Measurements from ENCODE around the gene ABAT.

The ABAT gene

GRCh38 chr16:8717892-8718415 is 43.5 kb downstream of the ABAT start:
- no peak for DNase-seq (ENCODE audit: low read depth, low spot score)

GRCh38 chr16:8718851-8719680 is 44.6 kb downstream of the ABAT start:
- DNase-seq (ENCODE audit: low read depth, low spot score), result no peak

GRCh38 chr16:8720080-8720966 is 45.9 kb downstream of the ABAT start:
- DNase-seq (ENCODE audit: low read depth, low spot score), result no peak

- no peak for DNase-seq (ENCODE audit: low read depth, low spot score)
Observed at GRCh38 chr16:8720967-8721308, 46.5 kb downstream of the ABAT start.

GRCh38 chr16:8721336-8722024 is 47.1 kb downstream of the ABAT start:
- no peak for DNase-seq (ENCODE audit: low read depth, low spot score)

- no peak for DNase-seq (ENCODE audit: low read depth, low spot score)
Observed at GRCh38 chr16:8722025-8722348, 47.6 kb downstream of the ABAT start.

GRCh38 chr16:8725513-8726178 is 51.2 kb downstream of the ABAT start:
- no peak for DNase-seq (ENCODE audit: low read depth, low spot score)

- DNase-seq (ENCODE audit: low read depth, low spot score), result no peak
Observed at GRCh38 chr16:8727131-8727806, 52.9 kb downstream of the ABAT start.

GRCh38 chr16:8727857-8728618 is 53.6 kb downstream of the ABAT start:
- no peak for DNase-seq (ENCODE audit: low read depth, low spot score)

GRCh38 chr16:8729779-8730334 is 55.4 kb downstream of the ABAT start:
- no peak for DNase-seq (ENCODE audit: low read depth, low spot score)

- no peak for DNase-seq (ENCODE audit: low read depth, low spot score)
Observed at GRCh38 chr16:8730335-8730915, 56.0 kb downstream of the ABAT start.

GRCh38 chr16:8733849-8734540 is 59.6 kb downstream of the ABAT start:
- no peak for DNase-seq (ENCODE audit: low read depth, low spot score)

- no peak for DNase-seq (ENCODE audit: low read depth, low spot score)
Observed at GRCh38 chr16:8735574-8735973, 61.2 kb downstream of the ABAT start.

- DNase-seq (ENCODE audit: low read depth, low spot score), result no peak
Observed at GRCh38 chr16:8736123-8736668, 61.8 kb downstream of the ABAT start.

GRCh38 chr16:8739151-8739550 is 64.7 kb downstream of the ABAT start:
- no peak for DNase-seq (ENCODE audit: low read depth, low spot score)

- DNase-seq (ENCODE audit: low read depth, low spot score), result no peak
Observed at GRCh38 chr16:8739989-8740704, 65.7 kb downstream of the ABAT start.

GRCh38 chr16:8740775-8741355 is 66.4 kb downstream of the ABAT start:
- DNase-seq (ENCODE audit: low read depth, low spot score), result no peak

GRCh38 chr16:8741636-8742035 is 67.2 kb downstream of the ABAT start:
- DNase-seq (ENCODE audit: low read depth, low spot score), result no peak

Measured in brain pericyte (primary cell).